Right lobe of liver (tissue), 6 donors: ENCODE data around the gene TTF1. TPM values are rescaled to one million over a fixed set of nuclear protein-coding genes. Genes with fewer than 3 reads are reported as not detected.

ENCODE experiments used
- ATAC-seq, 4 donors: fragments of 200-7000 bp; cut with Tn5 transposase; one replicate each; pipeline ENCODE4 v1.9.1; 2020; ENCODE audit warnings: mild to moderate bottlenecking in 4 of 4, moderate library complexity in 4 of 4
- DNase-seq, 3 donors: peaks; one replicate each; pipeline ENCODE4 v3.0.0-alpha.2; 2020
- H3K27ac ChIP-seq, 3 donors: fragments of 200-600 bp; one replicate each; pipeline ENCODE4 v1.8.0; 2022
- H3K27me3 ChIP-seq, 2 donors: fragments of 200-600 bp; one replicate each; pipeline ENCODE4 v1.8.0; 2022
- H3K36me3 ChIP-seq, 4 donors: fragments of 200-600 bp; sonication (generic) in 1 of 4; one replicate each; pipeline versions ENCODE4 v1.5.1 to v1.8.0; 2017 to 2022; ENCODE audit warnings: control low read depth in 1 of 4
- H3K4me1 ChIP-seq, 4 donors: fragments of 200-600 bp; sonication (generic) in 1 of 4; one replicate each; pipeline versions ENCODE4 v1.5.1 to v1.8.0; 2017 to 2022; ENCODE audit warnings: control low read depth in 1 of 4
- H3K4me3 ChIP-seq, 3 donors: fragments of 200-600 bp; one replicate each; pipeline ENCODE4 v1.8.0; 2022
- H3K9me3 ChIP-seq, 4 donors: fragments of 200-600 bp; sonication (generic) in 1 of 4; one replicate each; pipeline versions ENCODE4 v1.5.1 to v1.8.0; 2017 to 2022; ENCODE audit warnings: control low read depth in 1 of 4
- CTCF ChIP-seq, 4 donors: fragments of 200-600 bp in 3 of 4; fragments of 450-650 bp in 1 of 4; IDR thresholded peaks; one replicate each; pipeline versions ENCODE4 v1.5.1 to v1.8.0; 2016 to 2022; ENCODE audit warnings: antibody characterized with exemption in 4 of 4, mild to moderate bottlenecking in 2 of 4
- POLR2A ChIP-seq: fragments of 450-650 bp; IDR thresholded peaks from one replicate; pipeline ENCODE4 v1.6.1; 2017; ENCODE audit warnings: antibody characterized with exemption, mild to moderate bottlenecking
- WGBS: methylation state at CpG from one replicate; pipeline ENCODE4 v1.1.6; 2018; ENCODE audit warnings: low coverage, low lambda C conversion rate; ENCODE audit not compliant: insufficient coverage; ENCODE audit errors: missing lambda C conversion rate; 5-methylcytosine and 5-hydroxymethylcytosine counted together
- intact Hi-C, 2 donors: fragments of 100-400 bp; cut with DNase I; formaldehyde crosslinking; loops; one replicate each; pipeline versions ENCODE4 v1.11.2 to v1.14.1; 2022
- long read RNA-seq: library from polyadenylated mRNA; unstranded; transcript quantifications from one replicate; pipeline ENCODE4 v2.0.0, GENCODE V29; 2019
- total RNA-seq, 6 experiments: library from RNA; depleted of rRNA in 2 of 6; stranded (reverse); fragments of >200 nt in 2 of 6; fragmentation: NEBNext Ultra II Directional in 3 of 6; extraction: Animal tissue kit (Norgen Biotek cat#: 25700) in 3 of 6; gene quantifications; one replicate each; pipeline versions ENCODE4 v1.1.0 to v1.2.4, GENCODE V29; 2016 to 2023
- donor health status: DM: no; HTN: yes; CAD: no.
- donor health status: DM: no; HTN: no; CAD: no.
- donor health status: DM: no; HTN: no; CAD: no.
- donor health status: DM: no; HTN: yes; CAD: no.
- donor health status: DM: no; HTN: yes; CAD: no.

Gene TTF1
- total RNA-seq, result 1 to 10 TPM; 2.2 to 6.0 (median 3.4) TPM
- long read RNA-seq, partial matches to known transcripts, result 0 of 1 reads
- long read RNA-seq, other reads (novel, unspliced or antisense), result 1 of 1 reads

- DNase-seq (peak; percentile 92 to 93 (median 93)), ATAC-seq (peak; percentile 92 to 97 (median 97))
- H3K36me3 ChIP-seq, result peaks cover 0 to 5% (median 3%) of the 10 kb centered on the region in 4 donors
- H3K4me1 ChIP-seq, result peaks cover 0 to 17% (median 8%) of the 10 kb centered on the region in 4 donors
- peak within 1 kb of the TSS; percentile 69 to 90 (median 78) for H3K4me3 ChIP-seq
- 3% methylated on average over 24 of the region's 33 CpGs for WGBS
- H3K27me3 ChIP-seq, result peaks cover 0 to 8% of the 10 kb centered on the region in 2 donors
- H3K27ac ChIP-seq, result peak within 1 kb of the TSS in 1 of 3 donors; percentile 39
- no peaks in the 10 kb centered on the region for H3K9me3 ChIP-seq
- intact Hi-C loops, result no loop called here
- no peak for TF ChIP-seq CTCF (IDR thresholded peaks at IDR 0.05)
Measured at GRCh38 chr9:132406554-132407122, at the start of gene TTF1. Gene TTF1 (minus strand): TSS chr9:132406840. CDS start chr9:132402821, 4,019 bp downstream.

GRCh38 chr9:132456241-132456640, 49.6 kb upstream of the TTF1 start:
- 81% methylated on average over 8 of the region's 8 CpGs for WGBS
- ATAC-seq, result no peak

GRCh38 chr9:132451276-132451675, 44.6 kb upstream of the TTF1 start:
- no peak overlapping the region for H3K27ac ChIP-seq
- no peaks in the 10 kb centered on the region for H3K9me3 ChIP-seq
- H3K36me3 ChIP-seq, result no peaks in the 10 kb centered on the region
- 62% methylated on average over 7 of the region's 10 CpGs for WGBS
- H3K4me1 ChIP-seq, result no peaks in the 10 kb centered on the region
- no peak overlapping the region for H3K4me3 ChIP-seq
- no peaks in the 10 kb centered on the region for H3K27me3 ChIP-seq
- no peak for TF ChIP-seq POLR2A
- no peak for TF ChIP-seq CTCF (IDR thresholded peaks at IDR 0.05)
- intact Hi-C loops, result no loop called here
- no peak for DNase-seq
- no peak for ATAC-seq

More at GRCh38 chr9:132456241-132456640, 49.6 kb upstream of the TTF1 start:
- no peak overlapping the region for H3K4me3 ChIP-seq
- H3K4me1 ChIP-seq, result no peaks in the 10 kb centered on the region
- no peak for TF ChIP-seq POLR2A
- TF ChIP-seq CTCF (IDR thresholded peaks at IDR 0.05), result no peak
- no peak for DNase-seq
- intact Hi-C loops, result no loop called here
- no peaks in the 10 kb centered on the region for H3K9me3 ChIP-seq
- no peak overlapping the region for H3K27ac ChIP-seq
- H3K36me3 ChIP-seq, result no peaks in the 10 kb centered on the region
- H3K27me3 ChIP-seq, result no peaks in the 10 kb centered on the region

GRCh38 chr9:132447902-132448301, 41.3 kb upstream of the TTF1 start:
- no peaks in the 10 kb centered on the region for H3K4me1 ChIP-seq
- TF ChIP-seq CTCF (IDR thresholded peaks at IDR 0.05) (no peak), POLR2A (no peak)
- no peak for DNase-seq
- H3K27ac ChIP-seq, result no peak overlapping the region
- H3K9me3 ChIP-seq, result no peaks in the 10 kb centered on the region
- 65% methylated on average over 3 of the region's 4 CpGs for WGBS
- no peaks in the 10 kb centered on the region for H3K36me3 ChIP-seq
- H3K4me3 ChIP-seq, result no peak overlapping the region
- ATAC-seq, result no peak
- intact Hi-C loops, result no loop called here
- no peaks in the 10 kb centered on the region for H3K27me3 ChIP-seq
